ENCODE results near the gene FHIP2A. TPM values are rescaled to one million over a fixed set of nuclear protein-coding genes. Genes with fewer than 3 reads are reported as not detected.
A peak's percentile ranks its signal among the peaks of the same experiment; 100 is the strongest.

The FHIP2A gene, protein sequence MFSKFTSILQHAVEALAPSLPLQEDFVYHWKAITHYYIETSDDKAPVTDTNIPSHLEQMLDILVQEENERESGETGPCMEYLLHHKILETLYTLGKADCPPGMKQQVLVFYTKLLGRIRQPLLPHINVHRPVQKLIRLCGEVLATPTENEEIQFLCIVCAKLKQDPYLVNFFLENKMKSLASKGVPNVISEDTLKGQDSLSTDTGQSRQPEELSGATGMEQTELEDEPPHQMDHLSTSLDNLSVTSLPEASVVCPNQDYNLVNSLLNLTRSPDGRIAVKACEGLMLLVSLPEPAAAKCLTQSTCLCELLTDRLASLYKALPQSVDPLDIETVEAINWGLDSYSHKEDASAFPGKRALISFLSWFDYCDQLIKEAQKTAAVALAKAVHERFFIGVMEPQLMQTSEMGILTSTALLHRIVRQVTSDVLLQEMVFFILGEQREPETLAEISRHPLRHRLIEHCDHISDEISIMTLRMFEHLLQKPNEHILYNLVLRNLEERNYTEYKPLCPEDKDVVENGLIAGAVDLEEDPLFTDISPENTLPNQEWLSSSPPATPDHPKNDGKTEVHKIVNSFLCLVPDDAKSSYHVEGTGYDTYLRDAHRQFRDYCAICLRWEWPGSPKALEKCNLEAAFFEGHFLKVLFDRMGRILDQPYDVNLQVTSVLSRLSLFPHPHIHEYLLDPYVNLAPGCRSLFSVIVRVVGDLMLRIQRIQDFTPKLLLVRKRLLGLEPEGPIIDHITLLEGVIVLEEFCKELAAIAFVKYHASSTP
- 15.5 TPM for polyA plus RNA-seq (2013, experiment 1 of 2)
- polyA plus RNA-seq (2013, experiment 2 of 2): 15.3 TPM

- Histone ChIP-seq H4K91ac (ENCODE audit: low read length) (peak within 1 kb of the TSS; percentile 95), H2AK5ac (ENCODE audit: low read length, severe bottlenecking) (no peak within 1 kb of the TSS), H2BK12ac (ENCODE audit: low read length in 2 of 2) (peak within 1 kb of the TSS in 1 of 2 experiments; percentile 86), H2BK120ac (ENCODE audit: low read depth, low read length) (peak within 1 kb of the TSS; percentile 97), H4K8ac (ENCODE audit: low read length) (peak within 1 kb of the TSS; percentile 95), H3K27me3 (ENCODE audit: control insufficient read depth in 1 of 2, insufficient read depth in 1 of 2, low read length in 2 of 2) (no peaks in the 10 kb centered on the region), H3K27ac (ENCODE audit: low read length, poor library complexity, severe bottlenecking) (peak within 1 kb of the TSS; percentile 79), H2BK15ac (ENCODE audit: low read depth, poor library complexity, severe bottlenecking) (peak within 1 kb of the TSS; percentile 90), H3K9me3 (ENCODE audit: control insufficient read depth, low read length) (no peaks in the 10 kb centered on the region), H3K14ac (ENCODE audit: low read length in 2 of 2) (peak within 1 kb of the TSS; percentile 57 to 97), H3K79me1 (replicated peaks; ENCODE audit: low read length, poor library complexity, severe bottlenecking) (no peaks in the 10 kb centered on the region), H3K18ac (ENCODE audit: low read depth in 1 of 2, low read length in 2 of 2) (peak within 1 kb of the TSS; percentile 100), H2BK5ac (ENCODE audit: low read depth, low read length, poor library complexity, severe bottlenecking) (peak within 1 kb of the TSS; percentile 95), H2AFZ (ENCODE audit: low read depth, low read length) (peak within 1 kb of the TSS; percentile 95), H3K4me3 (ENCODE audit: insufficient read depth in 1 of 2, low read depth in 1 of 2, low read length in 2 of 2) (peak within 1 kb of the TSS; percentile 85 to 95), H3K4ac (ENCODE audit: low read depth in 1 of 2, low read length in 2 of 2) (peak within 1 kb of the TSS; percentile 99), H3K4me1 (ENCODE audit: control insufficient read depth, insufficient read depth, low read depth, low read length) (peaks cover 5% of the 10 kb centered on the region), H3K4me2 (ENCODE audit: low read length, poor library complexity, severe bottlenecking) (peak within 1 kb of the TSS; percentile 47), H3K23ac (ENCODE audit: low read length in 2 of 2) (peak within 1 kb of the TSS; percentile 60 to 89), H3K9ac (ENCODE audit: low read length) (peak within 1 kb of the TSS; percentile 98), H3K36me3 (ENCODE audit: control insufficient read depth in 1 of 2, insufficient read depth in 2 of 2, low read depth in 1 of 2, low read length in 2 of 2) (no peaks in the 10 kb centered on the region)
- WGBS: 4% methylated on average over 51 of the region's 59 CpGs
- DNase-seq: peak; percentile 76
Measured at GRCh38 chr10:114821293-114821914, at the start of gene FHIP2A. Gene FHIP2A, plus strand, starts transcription at chr10:114821780. Its CDS starts 299 bp downstream, at chr10:114822079.

DNA sequence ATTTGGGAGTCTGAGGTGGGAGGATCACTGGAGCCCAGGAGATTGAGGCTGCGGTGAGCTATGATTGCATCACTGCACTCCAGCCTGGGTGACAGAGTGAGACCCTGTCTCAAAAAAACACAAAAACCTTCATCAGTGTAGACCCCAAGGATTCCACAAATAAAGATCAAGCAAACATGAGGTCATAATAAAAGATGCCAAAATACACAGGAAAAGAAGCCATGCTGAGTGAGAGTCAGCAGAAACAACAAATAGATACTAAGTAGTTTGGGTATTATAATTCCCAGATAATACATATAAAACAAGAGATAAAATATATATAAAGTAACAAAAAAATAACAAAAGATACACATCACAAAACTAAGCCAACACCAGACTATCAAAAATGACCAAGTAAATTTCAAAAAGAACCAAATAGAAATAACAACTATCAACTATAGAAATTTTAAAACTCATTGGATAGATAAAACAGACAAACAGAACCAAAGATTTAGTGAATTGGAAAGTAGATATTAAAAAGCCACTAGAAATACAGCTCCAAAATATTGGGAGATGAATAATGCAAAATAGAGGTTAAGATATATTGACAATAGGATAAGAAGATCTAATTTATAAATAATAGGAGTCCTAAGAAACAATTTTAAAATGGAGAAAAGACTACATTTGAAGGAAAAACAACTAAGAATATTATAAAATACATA, 48.9 kb upstream of the FHIP2A start:
- H4K91ac ChIP-seq (ENCODE audit: low read length): no peak overlapping the region
- H2BK15ac ChIP-seq (ENCODE audit: low read depth, poor library complexity, severe bottlenecking): no peak overlapping the region
- no peaks in the 10 kb centered on the region for H3K79me1 ChIP-seq (replicated peaks; ENCODE audit: low read length, poor library complexity, severe bottlenecking)
- H3K18ac ChIP-seq (ENCODE audit: low read depth in 1 of 2, low read length in 2 of 2): no peak overlapping the region
- H3K9me3 ChIP-seq (ENCODE audit: control insufficient read depth, low read length): no peaks in the 10 kb centered on the region
- H3K4me1 ChIP-seq (ENCODE audit: control insufficient read depth, insufficient read depth, low read depth, low read length): peaks cover 7% of the 10 kb centered on the region
- H3K14ac ChIP-seq (ENCODE audit: low read length in 2 of 2): no peak overlapping the region
- H2BK5ac ChIP-seq (ENCODE audit: low read depth, low read length, poor library complexity, severe bottlenecking): no peak overlapping the region
- 100% methylated on average over 1 of the region's 1 CpG for WGBS
- H3K4ac ChIP-seq (ENCODE audit: low read depth in 1 of 2, low read length in 2 of 2): no peak overlapping the region
- no peak overlapping the region for H2AK5ac ChIP-seq (ENCODE audit: low read length, severe bottlenecking)
- H3K27ac ChIP-seq (ENCODE audit: low read length, poor library complexity, severe bottlenecking): no peak overlapping the region
- no peak overlapping the region for H2AFZ ChIP-seq (ENCODE audit: low read depth, low read length)
- no peak for DNase-seq
- no peak overlapping the region for H3K4me2 ChIP-seq (ENCODE audit: low read length, poor library complexity, severe bottlenecking)
- no peaks in the 10 kb centered on the region for H3K27me3 ChIP-seq (ENCODE audit: control insufficient read depth in 1 of 2, insufficient read depth in 1 of 2, low read length in 2 of 2)
- no peak overlapping the region for H3K4me3 ChIP-seq (ENCODE audit: insufficient read depth in 1 of 2, low read depth in 1 of 2, low read length in 2 of 2)
- H3K36me3 ChIP-seq (ENCODE audit: control insufficient read depth in 1 of 2, insufficient read depth in 2 of 2, low read depth in 1 of 2, low read length in 2 of 2): no peaks in the 10 kb centered on the region
- no peak overlapping the region for H4K8ac ChIP-seq (ENCODE audit: low read length)
- no peak overlapping the region for H3K23ac ChIP-seq (ENCODE audit: low read length in 2 of 2)
- no peak overlapping the region for H3K9ac ChIP-seq (ENCODE audit: low read length)
- H2BK120ac ChIP-seq (ENCODE audit: low read depth, low read length): no peak overlapping the region
- no peak overlapping the region for H2BK12ac ChIP-seq (ENCODE audit: low read length in 2 of 2)

GRCh38 chr10:114773197-114773532, 48.4 kb upstream of the FHIP2A start:
- no peak overlapping the region for H3K4me2 ChIP-seq (ENCODE audit: low read length, poor library complexity, severe bottlenecking)
- H3K4me1 ChIP-seq (ENCODE audit: control insufficient read depth, insufficient read depth, low read depth, low read length): peaks cover 6% of the 10 kb centered on the region
- H3K18ac ChIP-seq (ENCODE audit: low read depth in 1 of 2, low read length in 2 of 2): no peak overlapping the region
- H3K27ac ChIP-seq (ENCODE audit: low read length, poor library complexity, severe bottlenecking): no peak overlapping the region
- H3K79me1 ChIP-seq (replicated peaks; ENCODE audit: low read length, poor library complexity, severe bottlenecking): no peaks in the 10 kb centered on the region
- no peak overlapping the region for H4K8ac ChIP-seq (ENCODE audit: low read length)
- no peak overlapping the region for H3K4ac ChIP-seq (ENCODE audit: low read depth in 1 of 2, low read length in 2 of 2)
- no peak overlapping the region for H3K9ac ChIP-seq (ENCODE audit: low read length)
- no peak overlapping the region for H2BK15ac ChIP-seq (ENCODE audit: low read depth, poor library complexity, severe bottlenecking)
- no peak overlapping the region for H2BK5ac ChIP-seq (ENCODE audit: low read depth, low read length, poor library complexity, severe bottlenecking)
- H4K91ac ChIP-seq (ENCODE audit: low read length): no peak overlapping the region
- H3K23ac ChIP-seq (ENCODE audit: low read length in 2 of 2): no peak overlapping the region
- H3K27me3 ChIP-seq (ENCODE audit: control insufficient read depth in 1 of 2, insufficient read depth in 1 of 2, low read length in 2 of 2): no peaks in the 10 kb centered on the region
- H2AK5ac ChIP-seq (ENCODE audit: low read length, severe bottlenecking): no peak overlapping the region
- H2AFZ ChIP-seq (ENCODE audit: low read depth, low read length): no peak overlapping the region
- no peak for DNase-seq
- no peak overlapping the region for H3K4me3 ChIP-seq (ENCODE audit: insufficient read depth in 1 of 2, low read depth in 1 of 2, low read length in 2 of 2)
- no peak overlapping the region for H3K14ac ChIP-seq (ENCODE audit: low read length in 2 of 2)
- no peak overlapping the region for H2BK120ac ChIP-seq (ENCODE audit: low read depth, low read length)
- H3K9me3 ChIP-seq (ENCODE audit: control insufficient read depth, low read length): no peaks in the 10 kb centered on the region
- H2BK12ac ChIP-seq (ENCODE audit: low read length in 2 of 2): no peak overlapping the region
- H3K36me3 ChIP-seq (ENCODE audit: control insufficient read depth in 1 of 2, insufficient read depth in 2 of 2, low read depth in 1 of 2, low read length in 2 of 2): no peaks in the 10 kb centered on the region
- 78% methylated on average over 3 of the region's 3 CpGs for WGBS

Data from mesenchymal stem cell (in vitro differentiated cells and primary cell).